Activated naive CD4-positive, alpha-beta T cell treated with anti-CD3 and anti-CD28 coated beads, Interleukin-2, amount 50 U/mL, for 24 hours (primary cell): Measurements from ENCODE around the gene TMEM150B.
A peak's percentile ranks its signal among the peaks of the same experiment; 100 is the strongest.

ENCODE experiments used
- H3K27ac Mint-ChIP-seq: one replicate; pipeline ENCODE4 v1.8.0; 2021; ENCODE audit warnings: mild to moderate bottlenecking, mixed read lengths
- H3K27me3 Mint-ChIP-seq: one replicate; pipeline ENCODE4 v1.8.0; 2021; ENCODE audit warnings: mixed read lengths
- H3K36me3 Mint-ChIP-seq: one replicate; pipeline ENCODE4 v1.8.0; 2021; ENCODE audit warnings: mixed read lengths
- H3K4me1 Mint-ChIP-seq: one replicate; pipeline ENCODE4 v1.8.0; 2021; ENCODE audit warnings: mixed read lengths
- H3K4me3 Mint-ChIP-seq: one replicate; pipeline ENCODE4 v1.8.0; 2021; ENCODE audit warnings: mild to moderate bottlenecking, mixed read lengths
- H3K9me3 Mint-ChIP-seq: one replicate; pipeline ENCODE4 v1.8.0; 2021; ENCODE audit warnings: mixed read lengths

The TMEM150B gene

DNA sequence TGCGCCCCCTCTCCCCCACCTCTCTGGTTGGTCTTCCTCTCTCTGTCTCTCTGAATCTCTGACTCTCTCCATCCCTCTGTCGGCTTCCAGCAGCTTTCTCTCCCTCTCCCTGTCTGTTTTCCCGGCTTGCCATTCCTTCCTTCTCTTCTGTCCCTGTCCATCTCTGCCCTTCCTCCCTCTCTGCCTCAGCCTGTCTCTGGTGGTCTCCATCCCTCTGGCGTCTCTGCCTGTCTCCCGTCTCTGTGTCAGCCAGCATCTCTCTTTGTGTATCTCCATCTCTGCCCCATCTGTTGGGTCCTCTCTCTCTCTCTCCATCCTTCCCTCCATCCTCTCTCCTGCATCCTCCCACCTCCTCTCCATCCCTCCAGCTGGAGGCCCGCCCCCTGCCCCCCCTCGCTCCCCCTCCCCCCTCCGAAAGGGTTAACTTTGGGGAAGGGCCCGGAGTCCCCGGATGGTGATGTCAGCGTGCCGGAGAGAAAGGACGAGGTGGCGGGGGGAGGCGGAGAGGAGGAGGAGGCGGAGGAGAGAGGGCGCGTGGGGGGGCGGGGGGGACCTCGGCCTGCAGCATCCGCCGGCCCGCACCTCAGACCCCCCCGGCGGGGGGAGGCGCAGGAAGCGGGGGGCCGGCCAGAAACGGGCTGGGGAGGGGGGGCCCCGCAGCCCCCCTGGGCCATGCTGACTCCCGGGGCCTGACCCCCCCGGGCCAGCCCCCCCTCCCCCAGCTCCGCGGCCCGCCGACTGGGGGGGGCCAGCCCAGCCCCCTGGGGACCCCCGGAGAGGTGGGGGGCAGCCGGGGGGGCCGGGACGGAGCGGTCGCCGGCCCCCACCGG is 41.4 kb downstream of the TMEM150B start, which contains the start of gene BRSK1:
Gene BRSK1, plus strand, starts transcription at position 450 of the 830 bp plus-strand sequence. CDS start 446 bp downstream, outside the sequence.
- no peaks in the 10 kb centered on the region for H3K9me3 Mint-ChIP-seq
- peak within 1 kb of the TSS; percentile 70 for H3K4me3 Mint-ChIP-seq
- H3K36me3 Mint-ChIP-seq: peaks cover 3% of the 10 kb centered on the region
- peak within 1 kb of the TSS; percentile 77 for H3K27ac Mint-ChIP-seq
- H3K27me3 Mint-ChIP-seq: no peaks in the 10 kb centered on the region
- H3K4me1 Mint-ChIP-seq: peaks cover 21% of the 10 kb centered on the region

GRCh38 chr19:55279770-55280643 is 45.1 kb downstream of the TMEM150B start, which contains the start of gene HSPBP1:
Gene HSPBP1, minus strand, starts transcription at chr19:55280110. Its CDS starts 502 bp downstream, at chr19:55279608.
- Mint-ChIP-seq H3K36me3 (peaks cover 13% of the 10 kb centered on the region), H3K4me1 (peaks cover 21% of the 10 kb centered on the region), H3K4me3 (peak within 1 kb of the TSS; percentile 99), H3K27ac (peak within 1 kb of the TSS; percentile 100), H3K9me3 (no peaks in the 10 kb centered on the region), H3K27me3 (no peaks in the 10 kb centered on the region)

- Mint-ChIP-seq H3K36me3 (peaks cover 13% of the 10 kb centered on the region), H3K27me3 (no peaks in the 10 kb centered on the region), H3K4me1 (peaks cover 21% of the 10 kb centered on the region), H3K4me3 (peak overlapping the region; percentile 99), H3K27ac (peak overlapping the region; percentile 100), H3K9me3 (no peaks in the 10 kb centered on the region)
Observed at GRCh38 chr19:55279340-55279739, 45.8 kb downstream of the TMEM150B start.

- no peaks in the 10 kb centered on the region for H3K27me3 Mint-ChIP-seq
- H3K27ac Mint-ChIP-seq: peak overlapping the region; percentile 12
- H3K4me3 Mint-ChIP-seq: peak overlapping the region; percentile 99
- H3K9me3 Mint-ChIP-seq: no peaks in the 10 kb centered on the region
- peaks cover 14% of the 10 kb centered on the region for H3K36me3 Mint-ChIP-seq
- peaks cover 19% of the 10 kb centered on the region for H3K4me1 Mint-ChIP-seq
Observed at GRCh38 chr19:55278391-55279135, 46.6 kb downstream of the TMEM150B start.

GRCh38 chr19:55277494-55277893 is 47.6 kb downstream of the TMEM150B start:
- H3K9me3 Mint-ChIP-seq: no peaks in the 10 kb centered on the region
- H3K36me3 Mint-ChIP-seq: peaks cover 16% of the 10 kb centered on the region
- peak overlapping the region; percentile 59 for H3K27ac Mint-ChIP-seq
- H3K4me1 Mint-ChIP-seq: peaks cover 11% of the 10 kb centered on the region
- H3K27me3 Mint-ChIP-seq: no peaks in the 10 kb centered on the region
- peak overlapping the region; percentile 39 for H3K4me3 Mint-ChIP-seq

DNA sequence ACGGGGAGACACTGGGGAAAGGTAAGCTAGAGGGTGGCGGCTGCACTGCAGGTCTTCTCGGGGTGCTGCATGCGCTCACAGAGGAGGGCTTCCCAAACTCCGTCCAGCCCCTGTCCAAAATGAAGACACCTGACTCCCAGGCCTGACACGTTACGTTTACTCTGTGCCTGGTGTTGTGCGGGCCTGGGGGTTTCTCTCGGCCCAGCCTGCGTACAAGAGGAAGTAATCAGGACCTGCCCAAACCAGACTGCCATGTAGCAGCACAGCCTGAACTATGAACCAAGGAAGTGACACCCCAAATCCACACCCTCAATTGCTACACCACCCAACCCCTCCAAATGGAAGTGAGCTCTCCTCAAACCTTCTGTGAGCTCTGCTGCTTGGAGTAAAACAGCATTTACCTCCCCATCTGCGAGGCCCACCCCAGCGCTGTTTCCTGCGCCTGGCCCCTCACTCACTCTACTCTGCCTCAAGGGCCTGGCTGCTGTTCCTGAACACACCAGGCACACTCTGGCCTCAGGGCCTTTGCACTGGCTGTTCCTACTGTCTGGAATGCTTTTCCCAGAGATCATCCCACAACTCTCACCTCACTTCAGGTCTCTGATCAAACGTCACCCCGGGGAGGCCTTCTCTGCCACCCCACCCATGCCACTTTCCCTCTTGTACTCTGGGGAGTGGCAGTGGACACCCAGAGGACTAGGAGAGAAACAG is 48.3 kb downstream of the TMEM150B start:
- Mint-ChIP-seq H3K27me3 (no peaks in the 10 kb centered on the region), H3K4me3 (peak overlapping the region; percentile 44), H3K9me3 (no peaks in the 10 kb centered on the region), H3K27ac (peak overlapping the region; percentile 59), H3K36me3 (peaks cover 22% of the 10 kb centered on the region), H3K4me1 (peaks cover 13% of the 10 kb centered on the region)

GRCh38 chr19:55275851-55276719 is 49.1 kb downstream of the TMEM150B start:
- Mint-ChIP-seq H3K27me3 (no peaks in the 10 kb centered on the region), H3K4me1 (peaks cover 13% of the 10 kb centered on the region), H3K27ac (peak overlapping the region; percentile 17), H3K4me3 (peak overlapping the region; percentile 44), H3K9me3 (no peaks in the 10 kb centered on the region), H3K36me3 (peaks cover 24% of the 10 kb centered on the region)

GRCh38 chr19:55273978-55274707 is 51.0 kb downstream of the TMEM150B start:
- Mint-ChIP-seq H3K27ac (no peak overlapping the region), H3K9me3 (no peaks in the 10 kb centered on the region), H3K4me3 (no peak overlapping the region), H3K36me3 (peaks cover 26% of the 10 kb centered on the region), H3K27me3 (no peaks in the 10 kb centered on the region), H3K4me1 (peaks cover 5% of the 10 kb centered on the region)

DNA sequence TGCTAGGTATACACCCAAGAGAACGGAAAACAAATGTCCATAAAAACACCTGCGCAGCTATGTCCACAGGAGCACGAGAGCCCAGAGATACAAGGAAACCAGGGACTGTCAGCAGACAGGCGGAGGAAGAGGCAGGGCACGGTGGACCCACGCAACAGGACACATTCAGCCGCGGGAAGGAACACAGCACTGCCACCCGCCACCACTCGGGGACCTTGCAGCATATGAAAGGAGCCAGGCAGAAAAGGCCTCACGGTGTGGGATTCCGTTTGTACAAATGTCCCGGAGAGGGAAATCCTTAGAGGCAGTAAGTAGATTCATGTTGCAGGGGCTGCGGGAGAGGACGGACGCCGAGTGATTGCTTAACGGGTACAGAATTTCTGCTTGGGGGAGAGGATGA is 53.0 kb downstream of the TMEM150B start:
- peaks cover 3% of the 10 kb centered on the region for H3K4me1 Mint-ChIP-seq
- peaks cover 26% of the 10 kb centered on the region for H3K36me3 Mint-ChIP-seq
- H3K27ac Mint-ChIP-seq: no peak overlapping the region
- no peaks in the 10 kb centered on the region for H3K27me3 Mint-ChIP-seq
- H3K9me3 Mint-ChIP-seq: no peaks in the 10 kb centered on the region
- H3K4me3 Mint-ChIP-seq: no peak overlapping the region

- H3K4me3 Mint-ChIP-seq: no peak overlapping the region
- H3K27ac Mint-ChIP-seq: no peak overlapping the region
- no peaks in the 10 kb centered on the region for H3K9me3 Mint-ChIP-seq
- H3K4me1 Mint-ChIP-seq: peaks cover 8% of the 10 kb centered on the region
- no peaks in the 10 kb centered on the region for H3K27me3 Mint-ChIP-seq
- H3K36me3 Mint-ChIP-seq: peaks cover 25% of the 10 kb centered on the region
Observed at GRCh38 chr19:55270172-55270942, 54.8 kb downstream of the TMEM150B start.

DNA sequence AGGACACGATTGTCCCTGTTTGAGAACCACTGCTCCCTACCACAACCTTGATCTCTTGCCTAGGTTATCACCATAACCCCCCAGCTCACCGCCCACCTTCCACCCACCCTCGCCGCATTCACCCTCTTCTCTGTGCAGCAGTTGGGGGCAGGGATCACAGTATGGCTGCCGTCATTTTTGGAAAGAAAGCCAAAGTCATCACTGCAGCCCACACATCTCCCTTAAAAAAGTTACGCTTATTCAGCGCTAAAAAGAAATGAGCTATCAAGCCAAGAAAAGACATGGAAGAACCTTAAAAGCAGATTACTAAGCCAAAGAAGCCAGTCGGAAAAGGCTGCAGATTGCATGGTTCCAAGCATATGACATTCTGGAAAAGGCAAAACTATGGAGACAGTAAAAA is 55.8 kb downstream of the TMEM150B start:
- no peak overlapping the region for H3K4me3 Mint-ChIP-seq
- peaks cover 25% of the 10 kb centered on the region for H3K36me3 Mint-ChIP-seq
- H3K27ac Mint-ChIP-seq: peak overlapping the region; percentile 24
- peaks cover 8% of the 10 kb centered on the region for H3K4me1 Mint-ChIP-seq
- H3K27me3 Mint-ChIP-seq: no peaks in the 10 kb centered on the region
- H3K9me3 Mint-ChIP-seq: no peaks in the 10 kb centered on the region

DNA sequence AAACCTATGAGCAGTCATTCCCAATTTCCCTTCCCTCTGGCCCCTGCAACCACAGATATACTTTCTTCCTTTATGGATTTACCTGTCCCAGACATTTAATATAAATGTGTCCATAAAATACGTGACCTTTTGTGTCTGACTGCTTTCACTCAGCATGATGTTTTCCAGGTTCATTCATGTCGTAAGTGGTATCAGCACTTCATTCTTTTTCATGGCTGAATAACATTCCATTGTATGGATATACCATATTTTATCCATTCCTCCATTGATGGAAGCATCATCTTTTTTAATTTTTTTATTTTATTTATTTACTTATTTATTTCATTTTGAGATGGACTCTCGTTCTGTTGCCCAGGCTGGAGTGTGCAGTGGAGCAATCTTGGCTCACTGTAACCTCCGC is 58.3 kb downstream of the TMEM150B start:
- Mint-ChIP-seq H3K27me3 (no peaks in the 10 kb centered on the region), H3K4me1 (peaks cover 5% of the 10 kb centered on the region), H3K36me3 (peaks cover 18% of the 10 kb centered on the region), H3K4me3 (no peak overlapping the region), H3K27ac (no peak overlapping the region), H3K9me3 (no peaks in the 10 kb centered on the region)

GRCh38 chr19:55266404-55266803 is 58.7 kb downstream of the TMEM150B start:
- Mint-ChIP-seq H3K27ac (no peak overlapping the region), H3K4me1 (peaks cover 5% of the 10 kb centered on the region), H3K27me3 (no peaks in the 10 kb centered on the region), H3K36me3 (peaks cover 16% of the 10 kb centered on the region), H3K4me3 (no peak overlapping the region), H3K9me3 (no peaks in the 10 kb centered on the region)
